Measurements from ENCODE around the gene OXCT1.
"Not testable (repeated sequence)": the region's sequence is repeated elsewhere in the genome, so short reads cannot be mapped to it uniquely, and the experiment has no call there.

Gene OXCT1

DNA sequence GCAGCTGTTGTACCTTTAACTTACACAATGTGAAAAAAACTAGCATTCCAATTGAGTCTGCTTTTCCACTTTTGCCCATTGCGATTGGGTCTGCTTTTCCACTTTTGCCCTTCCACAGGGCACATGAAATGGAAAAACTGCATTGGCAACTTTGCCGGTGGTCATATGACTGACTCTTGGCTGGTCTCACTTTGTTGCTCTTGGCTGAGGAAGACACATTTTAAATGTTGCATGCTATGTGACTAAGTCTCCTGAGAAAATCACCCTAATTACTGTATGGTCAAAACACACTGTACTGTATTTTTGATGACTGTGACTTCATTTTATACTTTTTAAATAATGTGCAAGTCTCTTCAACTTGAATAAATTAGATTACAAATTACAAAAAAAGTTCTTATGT is 1.6 kb upstream of the OXCT1 start:
- DNase-seq, result no peak

DNA sequence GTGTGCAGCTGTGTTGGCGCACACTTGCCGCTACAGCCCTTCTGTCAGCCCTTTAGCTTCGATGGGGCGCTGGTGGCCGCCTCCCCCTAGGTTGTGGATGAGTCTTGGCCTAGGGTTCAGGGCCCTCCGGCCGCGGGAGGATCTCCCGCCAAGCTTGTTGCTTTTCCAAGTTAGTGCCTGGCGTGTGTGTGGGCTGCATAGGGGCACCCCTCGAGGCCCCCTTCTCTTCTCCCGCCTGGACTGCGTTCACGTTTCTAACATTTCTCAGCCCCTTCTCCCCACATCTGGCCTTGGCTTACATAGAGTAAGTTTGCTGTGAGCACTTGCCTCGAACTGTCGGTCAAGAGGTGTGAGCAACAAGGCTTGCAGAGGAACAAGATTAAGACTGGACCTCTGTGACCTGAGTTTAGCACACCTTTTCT is 413 bp upstream of the OXCT1 start:
- DNase-seq, result no peak

DNA sequence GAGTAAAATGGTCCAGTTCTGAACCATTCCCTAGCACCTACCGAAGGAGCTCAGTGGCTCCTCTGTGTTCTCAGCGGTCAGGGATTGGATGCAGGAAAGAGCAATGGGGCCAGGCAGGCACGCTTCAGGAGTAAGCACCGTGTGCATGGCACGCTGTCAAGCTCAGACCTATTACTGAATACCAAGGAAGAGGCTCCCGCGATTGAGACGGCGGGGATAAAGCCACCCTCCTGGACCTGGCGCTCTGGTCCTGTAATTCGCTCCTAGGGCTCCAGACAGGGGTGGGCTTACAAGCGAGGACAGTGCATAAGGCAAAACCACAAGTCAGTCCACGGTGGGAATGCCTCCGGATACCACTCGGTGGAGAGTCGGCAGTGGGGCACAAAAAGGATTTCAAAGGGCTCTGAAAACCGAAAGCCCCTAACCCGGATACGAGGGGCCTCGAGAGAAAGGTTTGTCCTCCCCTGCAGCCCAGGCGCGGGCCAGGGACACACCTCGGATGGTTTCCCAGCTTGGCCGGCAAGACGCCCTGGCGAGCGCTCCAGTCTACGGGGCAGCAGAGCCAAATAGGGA is 988 bp downstream of the OXCT1 start:
- peak; percentile 24 for DNase-seq

DNA sequence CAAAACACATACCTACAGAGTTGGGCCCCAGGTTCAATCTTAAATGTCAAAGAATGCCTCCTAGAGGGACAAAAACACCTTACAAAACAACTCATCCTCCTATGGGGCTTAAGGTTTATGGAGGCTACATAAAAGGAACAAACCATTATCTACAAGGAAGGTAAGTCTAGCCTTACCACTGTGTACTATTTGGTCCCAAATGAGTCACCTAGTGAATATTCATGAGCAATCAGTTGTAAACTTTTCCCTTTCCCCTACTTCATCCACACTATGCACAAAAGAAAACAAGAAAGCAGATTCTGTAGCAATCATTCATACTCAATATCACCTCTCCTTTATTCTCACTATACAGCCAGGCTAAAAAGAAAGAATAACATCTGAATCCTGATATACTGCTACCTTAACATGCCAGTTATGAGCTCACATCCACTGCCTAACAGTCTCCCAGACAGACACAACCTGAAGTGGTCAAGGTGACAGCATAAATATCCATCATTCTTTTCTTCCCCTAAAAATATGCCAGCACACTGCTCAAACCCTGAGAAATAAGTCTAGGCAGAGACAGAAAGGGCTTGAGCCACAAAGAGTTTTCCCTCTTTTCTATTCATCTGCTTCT is 6.2 kb downstream of the OXCT1 start:
- no peak for DNase-seq

DNA sequence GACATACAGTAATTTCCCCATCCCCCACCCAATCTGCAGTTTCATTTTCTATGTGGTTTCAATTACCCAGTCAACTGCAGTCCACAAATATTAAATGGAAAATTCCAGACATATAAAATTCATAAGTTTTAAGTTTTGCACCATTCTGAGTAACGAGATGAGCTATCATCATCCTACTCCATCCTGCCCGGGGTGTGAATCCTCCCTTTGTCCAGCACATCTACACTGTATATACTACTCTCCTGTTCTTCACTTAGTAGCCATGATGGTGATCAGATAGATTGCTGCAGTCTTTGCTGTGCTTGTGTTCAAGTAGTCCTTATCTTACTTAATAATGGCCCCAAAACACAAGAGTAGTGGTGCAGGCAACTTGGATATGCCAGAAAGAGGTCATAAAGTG is 11.3 kb downstream of the OXCT1 start:
- no peak for DNase-seq

DNA sequence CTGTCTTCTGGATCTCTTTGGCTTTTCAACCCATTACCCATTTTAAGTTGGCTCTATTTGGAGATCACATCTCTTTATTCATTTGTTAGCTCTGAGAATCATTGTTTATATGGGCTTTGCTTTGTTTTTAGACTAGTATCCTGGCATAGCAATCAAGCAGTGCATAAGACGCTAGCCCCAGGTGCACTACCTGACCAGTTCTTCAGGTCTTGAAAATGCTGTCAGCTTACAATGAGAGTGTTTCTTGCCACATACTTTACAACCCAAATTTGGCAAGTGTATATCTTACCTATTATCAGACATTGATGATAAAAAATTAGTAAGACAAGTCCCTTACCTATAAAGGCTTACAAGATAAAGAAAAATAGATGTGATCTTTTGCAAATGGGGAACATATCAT is 12.2 kb downstream of the OXCT1 start:
- DNase-seq, result no peak

DNA sequence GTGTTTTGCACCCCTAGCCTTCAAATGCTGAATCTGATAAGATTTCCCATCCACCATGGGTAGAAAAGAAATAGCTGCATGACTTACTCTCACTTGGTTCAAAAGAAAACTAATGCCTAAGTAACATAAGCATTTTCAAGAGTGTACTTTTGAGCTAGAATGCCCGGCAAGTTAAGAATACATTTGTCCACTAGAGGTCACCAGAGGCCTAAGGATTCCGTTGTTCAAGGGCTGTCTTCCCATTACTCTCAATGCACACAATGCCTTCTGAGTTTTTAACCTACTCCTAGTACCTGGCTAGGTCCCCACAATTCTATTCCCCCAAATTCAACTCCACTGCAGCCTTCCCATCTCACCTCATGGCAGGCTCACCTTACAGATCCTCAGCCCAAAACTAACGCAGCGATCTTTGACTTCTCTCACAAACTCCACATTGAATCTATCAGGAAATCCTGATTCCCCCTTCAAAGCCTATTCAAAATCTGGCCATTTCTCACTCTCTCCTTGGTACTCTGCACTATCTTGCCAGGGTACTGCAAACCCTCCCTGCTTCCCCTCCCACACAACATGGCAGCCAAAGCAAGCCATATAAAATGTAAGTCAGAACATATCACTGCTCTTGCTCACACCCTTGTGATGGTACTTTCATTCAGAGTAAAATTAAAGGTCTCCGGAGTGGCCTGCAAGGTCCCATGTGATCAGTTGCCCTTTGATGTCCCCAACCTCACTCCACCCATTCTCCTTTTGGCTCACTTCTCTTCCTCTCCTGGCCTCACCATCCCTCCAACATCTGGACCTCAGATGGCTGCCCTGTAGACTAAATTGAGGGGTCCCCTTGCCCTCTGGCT is 13.4 kb downstream of the OXCT1 start:
- DNase-seq, result peak; percentile 76

DNA sequence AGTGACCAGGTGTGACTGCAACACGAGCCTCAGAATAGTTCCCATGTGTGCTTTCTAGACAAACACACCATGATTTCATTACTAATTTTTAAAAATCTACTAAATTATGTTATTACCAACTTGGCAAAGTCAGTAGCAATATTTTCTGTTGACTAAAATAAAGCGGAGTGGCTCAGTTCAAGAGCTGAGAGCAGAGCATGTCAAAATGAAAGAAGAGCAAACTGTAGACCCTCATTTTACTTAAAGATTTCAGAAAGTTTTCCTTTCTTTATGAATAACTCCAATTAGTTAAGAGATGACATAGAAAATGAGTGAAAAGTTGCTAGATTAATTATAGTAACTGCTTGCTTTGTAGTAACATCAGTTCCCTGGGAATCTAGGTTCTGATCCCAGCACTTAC is 17.9 kb downstream of the OXCT1 start:
- DNase-seq, result no peak

DNA sequence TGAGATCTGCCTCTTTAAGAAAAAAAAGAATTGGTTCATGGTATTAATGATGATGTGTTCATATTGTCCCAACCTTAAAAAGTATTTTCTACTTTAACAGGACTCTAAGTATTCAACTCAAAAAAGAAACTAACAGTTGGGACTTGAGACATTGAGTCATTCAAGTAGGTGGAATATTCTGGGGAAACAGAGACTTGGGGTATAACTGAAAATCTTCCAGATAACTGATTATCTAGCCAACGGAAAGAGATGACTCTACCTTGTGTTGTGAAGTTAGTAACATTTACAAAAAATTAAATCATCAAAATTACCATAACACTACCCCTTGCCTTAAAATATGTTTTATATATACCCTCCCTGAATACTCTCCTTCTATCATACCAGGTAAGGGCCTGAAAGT is 19.1 kb downstream of the OXCT1 start:
- no peak for DNase-seq

DNA sequence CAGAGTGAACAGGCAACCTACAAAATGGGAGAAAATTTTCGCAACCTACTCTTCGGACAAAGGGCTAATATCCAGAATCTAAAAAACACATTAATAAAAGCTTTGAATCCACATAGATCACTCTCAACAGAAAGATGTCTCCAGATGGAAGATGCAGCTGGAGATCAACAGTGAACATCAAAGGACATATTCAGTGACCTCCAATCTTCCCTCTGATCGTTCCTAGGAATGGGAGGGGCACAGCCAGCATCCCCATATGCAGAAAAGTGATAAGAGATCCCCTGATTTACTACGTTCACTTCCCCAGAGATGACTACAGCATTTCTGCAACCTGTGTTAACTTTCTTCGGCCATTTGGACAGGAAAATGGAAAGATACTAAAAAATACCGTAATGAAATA is 21.2 kb downstream of the OXCT1 start:
- DNase-seq, result no peak

DNA sequence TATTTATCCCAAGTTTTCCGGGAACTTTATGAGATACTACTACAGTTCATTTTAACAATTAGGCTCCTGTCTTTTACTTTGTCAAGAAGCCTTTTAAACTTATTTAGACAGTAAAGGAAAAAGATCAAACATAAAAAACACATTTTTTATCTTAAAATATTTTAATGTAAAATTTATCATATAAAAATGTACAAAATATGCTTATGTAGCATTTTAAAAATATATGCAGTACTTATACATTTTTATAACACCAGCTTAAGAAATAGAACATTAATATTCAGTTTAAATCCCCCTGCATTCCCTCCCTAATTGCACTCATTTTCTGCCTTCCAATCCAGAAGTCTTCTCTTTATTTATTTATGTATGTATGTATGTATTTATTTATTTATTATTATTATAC is 24.5 kb downstream of the OXCT1 start:
- not testable (repeated sequence) for DNase-seq

DNA sequence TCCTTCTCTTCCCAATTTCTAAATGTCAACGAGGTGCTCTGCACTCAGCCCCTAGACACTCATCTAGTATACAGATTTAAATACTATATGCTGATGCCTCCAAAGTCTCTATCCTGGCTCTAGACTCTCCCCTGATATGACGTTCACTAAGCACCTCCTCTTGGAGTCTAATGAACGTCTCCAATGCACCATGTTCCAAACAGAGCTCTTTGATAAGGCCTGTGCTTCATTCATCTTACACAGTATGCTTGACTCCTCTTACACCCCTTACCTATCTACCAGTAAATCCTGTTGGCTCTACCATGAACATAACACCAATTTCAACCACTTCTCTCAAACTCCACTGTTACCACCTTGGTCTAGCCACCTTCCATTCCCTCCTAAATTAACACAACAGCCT is 25.7 kb downstream of the OXCT1 start:
- DNase-seq, result no peak

DNA sequence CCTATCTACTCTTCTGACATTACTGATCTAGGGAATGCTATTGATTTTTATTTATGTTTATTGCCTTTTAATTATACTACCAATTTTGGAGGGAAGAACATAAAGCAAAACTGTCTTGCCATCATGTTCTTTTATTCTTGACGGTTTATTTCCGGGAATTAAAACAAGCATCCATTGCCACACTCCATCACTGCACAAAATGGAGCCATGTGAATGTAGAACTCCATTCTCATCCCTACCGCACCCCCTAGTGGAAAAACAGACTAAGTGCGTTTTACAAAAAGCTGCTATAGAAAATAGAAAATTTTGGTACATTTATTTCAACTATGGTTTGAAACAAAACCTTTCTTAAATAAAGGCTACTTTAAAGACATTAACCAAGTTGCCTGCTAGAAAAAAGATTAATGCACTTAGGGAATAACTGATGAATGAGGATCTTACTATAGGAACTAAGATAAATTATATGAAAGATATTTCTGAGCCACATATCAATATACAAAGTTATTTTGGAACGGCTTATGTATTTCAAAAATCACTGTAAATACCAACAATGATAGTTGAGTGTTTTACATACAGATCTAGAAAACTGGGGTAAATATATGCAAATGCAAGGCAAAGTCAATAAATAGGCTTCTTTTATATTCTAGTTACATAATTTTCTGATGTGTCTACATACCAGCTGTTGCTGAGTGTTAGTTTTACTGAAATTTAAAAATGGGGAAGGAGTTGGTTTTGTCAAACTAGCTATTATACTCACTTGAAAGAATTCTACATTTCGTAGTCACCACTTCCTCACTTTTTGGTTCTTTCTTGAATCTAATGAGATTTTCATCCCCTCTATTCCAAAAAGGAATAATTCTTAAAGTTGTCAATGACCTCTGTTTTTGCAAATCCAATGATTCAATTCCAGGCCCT is 26.5 kb downstream of the OXCT1 start:
- DNase-seq, result peak; percentile 68

DNA sequence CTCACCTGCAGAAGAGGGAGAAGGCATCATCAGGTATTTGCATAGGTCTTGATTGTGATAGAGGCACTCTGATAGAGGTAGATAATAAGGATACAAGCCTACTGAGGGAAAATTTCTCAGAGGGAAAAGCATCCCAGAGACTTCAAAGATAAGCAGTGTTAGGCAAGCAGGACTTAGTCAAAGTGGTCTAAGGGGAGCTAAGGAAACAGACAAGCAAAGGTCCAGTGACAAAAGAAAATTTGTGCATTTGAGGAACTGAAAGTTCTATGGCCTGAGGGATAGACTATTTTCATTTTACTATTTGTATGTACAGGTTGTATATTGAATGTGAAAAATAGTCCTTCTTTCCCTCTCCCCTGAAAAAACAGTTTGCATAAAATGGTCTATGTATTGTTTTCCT is 27.4 kb downstream of the OXCT1 start:
- DNase-seq, result no peak

DNA sequence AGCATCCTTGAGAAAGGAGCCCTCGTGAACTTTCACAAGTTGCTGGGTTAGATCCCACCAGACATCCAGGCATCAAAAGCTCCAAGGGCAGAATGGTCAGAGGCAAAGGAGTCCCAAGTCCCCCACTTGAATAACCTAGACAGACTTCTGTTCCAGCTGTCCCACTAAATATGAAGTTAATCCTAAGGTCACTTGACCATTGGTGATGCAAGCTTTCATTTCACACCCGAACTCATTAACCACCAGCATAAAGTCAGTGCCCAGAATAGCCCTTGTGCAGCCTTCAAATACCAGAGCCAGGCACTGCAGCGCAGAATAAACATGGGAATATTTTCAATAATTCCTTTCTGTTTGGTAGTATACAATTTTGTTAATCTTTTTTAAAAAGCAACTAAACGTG is 28.9 kb downstream of the OXCT1 start:
- no peak for DNase-seq

DNA sequence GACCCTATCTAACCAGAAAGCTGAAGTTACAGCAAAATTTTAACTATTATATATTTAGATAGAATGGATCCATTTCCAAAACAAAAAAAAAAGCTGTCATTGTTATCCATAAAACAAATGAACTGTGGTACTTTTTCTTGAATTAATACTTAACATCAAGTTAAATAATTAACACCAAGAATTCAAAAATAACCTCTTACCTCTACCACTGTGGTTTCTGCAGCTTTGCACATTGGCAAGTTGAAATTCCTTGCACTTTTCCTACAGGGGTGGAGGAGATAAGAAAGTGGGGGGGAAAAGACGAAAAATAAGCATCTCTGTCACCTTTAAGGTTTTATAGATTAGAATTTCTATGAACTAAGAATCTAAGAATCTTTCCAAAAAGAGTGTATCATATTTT is 30.0 kb downstream of the OXCT1 start:
- no peak for DNase-seq

DNA sequence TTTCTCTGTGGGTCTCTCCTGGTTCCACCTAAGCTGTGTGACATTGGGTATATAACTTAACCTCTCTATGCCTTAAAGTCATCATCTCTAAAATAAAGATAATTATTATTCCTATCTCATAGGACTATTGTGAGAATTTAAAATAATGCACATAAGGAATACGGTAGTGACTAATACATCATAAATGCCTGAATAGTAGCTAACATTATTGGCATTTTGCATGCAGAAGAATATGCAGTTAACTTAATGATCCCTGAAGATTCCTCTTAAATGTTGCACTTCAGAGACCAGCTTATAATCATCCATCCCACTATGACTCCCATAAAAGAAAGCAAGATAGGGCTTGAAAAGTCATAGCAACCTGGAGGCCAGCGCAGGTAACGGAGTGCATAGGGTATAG is 32.4 kb downstream of the OXCT1 start:
- DNase-seq, result no peak

DNA sequence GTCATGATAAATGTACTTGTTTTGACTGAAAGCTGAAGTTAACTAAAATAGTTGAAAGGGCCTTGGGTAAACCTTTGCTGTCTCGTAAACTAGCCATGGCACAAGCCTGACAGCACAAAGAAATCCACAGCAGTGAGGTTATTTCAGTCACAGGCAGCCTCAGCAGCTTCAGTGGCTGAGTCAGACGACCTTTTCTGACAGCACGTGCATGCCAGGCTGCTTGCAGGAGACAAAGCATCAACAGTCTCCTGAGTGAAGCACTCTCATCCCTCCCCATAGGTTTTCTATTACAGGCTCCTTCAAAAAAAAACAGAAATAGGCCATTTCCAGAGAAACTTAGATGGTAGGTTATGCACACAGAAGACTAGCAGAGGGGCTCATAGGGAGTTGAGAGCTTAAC is 34.6 kb downstream of the OXCT1 start:
- peak; percentile 5 for DNase-seq

DNA sequence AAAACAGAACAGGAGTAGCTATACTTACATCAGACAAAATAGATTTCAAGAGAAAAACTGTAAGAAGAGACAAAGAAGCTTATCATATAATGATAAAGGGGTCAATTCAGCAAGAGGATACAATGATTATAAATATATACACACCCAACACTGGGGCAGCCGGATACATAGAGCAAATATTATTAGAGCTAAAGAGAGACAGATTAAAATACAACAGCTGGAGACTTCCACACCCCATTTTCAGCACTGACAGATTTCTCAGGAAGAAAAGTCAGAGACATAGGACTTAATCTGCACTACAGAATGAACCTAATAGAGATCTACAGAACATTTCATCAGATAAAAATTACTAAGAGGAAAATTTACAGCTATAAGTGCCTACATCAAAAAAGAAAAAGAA is 35.7 kb downstream of the OXCT1 start:
- DNase-seq, result no peak

DNA sequence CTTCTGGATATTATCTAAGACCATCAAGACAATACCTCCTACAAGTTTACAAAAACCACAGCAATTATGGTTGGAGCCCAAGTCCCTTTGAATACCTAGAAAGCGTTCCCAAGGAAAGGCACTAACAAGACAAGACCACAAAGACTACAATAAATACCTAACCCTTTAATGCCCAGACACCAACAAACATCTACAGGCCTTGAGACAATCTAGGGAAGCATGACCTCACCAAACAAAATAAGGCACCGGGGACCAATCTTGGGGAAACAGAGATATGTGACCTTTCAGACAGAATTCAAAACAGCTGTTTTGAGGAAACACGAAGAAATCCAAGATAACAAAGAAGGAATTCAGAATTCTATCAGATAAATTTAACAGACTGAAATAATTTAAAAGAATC is 37.8 kb downstream of the OXCT1 start:
- no peak for DNase-seq

DNA sequence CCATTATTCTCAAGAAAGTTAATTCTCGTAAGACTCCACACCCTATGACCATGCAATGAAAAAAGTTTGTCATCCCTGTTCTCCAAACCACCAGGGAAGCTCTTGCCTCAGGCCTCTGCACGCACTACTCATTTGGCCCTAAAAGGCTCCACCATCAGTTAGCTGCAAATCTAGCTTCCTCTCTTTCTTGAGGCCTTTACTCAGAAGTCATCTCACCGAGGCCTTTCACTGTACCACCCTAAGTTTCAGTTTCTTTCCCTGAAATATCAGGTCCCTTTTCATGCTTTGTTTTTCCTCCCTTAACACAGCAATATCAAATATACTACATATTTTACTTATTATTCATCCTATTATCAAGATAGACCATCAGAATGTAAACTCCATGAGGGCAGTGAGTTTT is 39.1 kb downstream of the OXCT1 start:
- DNase-seq, result no peak

DNA sequence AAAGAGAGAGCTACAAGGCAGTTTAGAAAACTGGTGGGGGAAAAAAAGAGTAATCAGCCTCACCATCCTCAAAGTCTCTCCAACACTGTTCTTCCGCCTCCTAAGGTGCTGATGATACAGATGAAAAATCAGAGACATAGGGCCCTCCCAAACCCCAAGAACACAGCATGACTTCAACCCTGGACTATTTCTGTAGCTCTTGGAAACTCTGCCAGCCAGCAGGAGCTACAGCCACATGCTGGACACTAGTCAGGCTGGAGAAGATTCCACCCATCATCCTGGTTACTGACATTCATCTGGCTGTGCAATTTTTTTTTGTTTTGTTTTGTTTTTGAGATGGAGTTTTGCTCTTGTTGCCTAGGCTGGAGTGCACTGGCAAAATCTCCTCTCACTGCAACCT is 42.4 kb downstream of the OXCT1 start:
- no peak for DNase-seq

DNA sequence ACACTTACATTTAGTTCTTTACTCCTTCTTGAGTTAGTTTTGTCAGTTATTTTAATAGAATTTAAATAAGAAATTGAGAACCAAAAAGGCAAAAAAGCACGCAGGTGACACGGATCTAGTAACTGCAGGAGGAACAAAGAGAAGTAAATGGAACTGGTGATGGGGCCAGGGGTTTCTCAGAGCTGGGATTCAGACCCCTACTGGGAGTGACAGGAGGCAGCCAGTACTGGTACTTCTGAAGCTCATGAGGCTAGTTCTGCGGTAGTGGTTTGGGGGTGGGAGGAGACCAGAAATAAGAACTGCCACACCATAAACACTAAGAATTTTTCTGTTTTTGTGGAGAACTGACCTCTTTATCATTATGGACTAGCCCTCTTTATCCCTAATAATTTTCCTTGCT is 48.2 kb downstream of the OXCT1 start:
- no peak for DNase-seq

Measured in NCI-H2171 treated with DMSO at 0.1 percent for 48 hours (cell line).